ENCODE data around the gene VPS26B.

DNA sequence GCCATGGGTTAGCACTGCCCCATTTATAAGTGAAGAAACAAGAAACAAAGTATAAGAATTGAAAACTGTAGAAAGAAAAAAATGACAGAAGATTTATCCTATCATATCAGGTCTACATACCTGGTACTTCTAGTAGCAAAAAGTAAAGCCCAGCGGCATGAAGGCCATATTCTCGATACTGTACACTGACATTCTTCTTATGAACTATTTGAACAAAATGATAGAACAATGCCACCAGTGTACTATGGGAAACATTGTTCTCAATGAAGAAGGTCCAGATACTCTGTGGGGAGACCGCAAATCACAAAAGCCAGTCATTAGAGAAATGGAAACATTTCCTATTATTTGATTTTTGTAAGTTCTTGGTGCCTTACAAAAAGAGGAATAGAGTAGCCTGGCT, 7.7 kb upstream of the VPS26B start:
- TF ChIP-seq POLR2A (IDR thresholded peaks at IDR 0.05) = no peak
- TF ChIP-seq, protein P1, sequence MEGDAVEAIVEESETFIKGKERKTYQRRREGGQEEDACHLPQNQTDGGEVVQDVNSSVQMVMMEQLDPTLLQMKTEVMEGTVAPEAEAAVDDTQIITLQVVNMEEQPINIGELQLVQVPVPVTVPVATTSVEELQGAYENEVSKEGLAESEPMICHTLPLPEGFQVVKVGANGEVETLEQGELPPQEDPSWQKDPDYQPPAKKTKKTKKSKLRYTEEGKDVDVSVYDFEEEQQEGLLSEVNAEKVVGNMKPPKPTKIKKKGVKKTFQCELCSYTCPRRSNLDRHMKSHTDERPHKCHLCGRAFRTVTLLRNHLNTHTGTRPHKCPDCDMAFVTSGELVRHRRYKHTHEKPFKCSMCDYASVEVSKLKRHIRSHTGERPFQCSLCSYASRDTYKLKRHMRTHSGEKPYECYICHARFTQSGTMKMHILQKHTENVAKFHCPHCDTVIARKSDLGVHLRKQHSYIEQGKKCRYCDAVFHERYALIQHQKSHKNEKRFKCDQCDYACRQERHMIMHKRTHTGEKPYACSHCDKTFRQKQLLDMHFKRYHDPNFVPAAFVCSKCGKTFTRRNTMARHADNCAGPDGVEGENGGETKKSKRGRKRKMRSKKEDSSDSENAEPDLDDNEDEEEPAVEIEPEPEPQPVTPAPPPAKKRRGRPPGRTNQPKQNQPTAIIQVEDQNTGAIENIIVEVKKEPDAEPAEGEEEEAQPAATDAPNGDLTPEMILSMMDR (IDR thresholded peaks at IDR 0.05) = no peak
- no peak for TF ChIP-seq EP300 (IDR thresholded peaks at IDR 0.05)
